GM04503 (cell line): Measurements from ENCODE around the gene HMG20A.

Experiments
- DNase-seq: peaks from one replicate; pipeline ENCODE4 v3.0.0-alpha.2; 2012; ENCODE audit warnings: low read depth

HMG20A gene

GRCh38 chr15:77502379-77503095 is 81.8 kb downstream of the HMG20A start:
- DNase-seq = no peak

- DNase-seq = no peak
Observed at GRCh38 chr15:77503240-77503639, 82.6 kb downstream of the HMG20A start.

DNA sequence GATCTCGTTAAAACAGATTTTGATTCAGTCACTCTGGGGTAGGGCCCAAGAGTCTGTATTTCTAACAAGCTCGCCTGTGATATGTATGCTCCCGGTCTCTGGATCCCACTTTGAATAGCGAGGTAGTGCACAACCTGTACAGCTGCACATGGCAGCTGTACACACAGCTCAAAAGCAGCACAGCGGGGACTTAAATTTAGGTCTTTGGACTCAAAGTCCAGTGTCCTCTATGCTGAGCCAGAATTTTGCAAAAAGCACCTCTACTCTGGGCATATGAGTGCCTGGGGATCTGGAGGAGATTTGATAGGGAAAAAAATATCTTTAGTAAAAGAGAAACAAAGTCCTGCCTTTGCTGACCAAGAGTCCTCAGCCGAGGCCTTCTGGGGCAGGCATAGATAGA is 83.1 kb downstream of the HMG20A start:
- no peak for DNase-seq

DNA sequence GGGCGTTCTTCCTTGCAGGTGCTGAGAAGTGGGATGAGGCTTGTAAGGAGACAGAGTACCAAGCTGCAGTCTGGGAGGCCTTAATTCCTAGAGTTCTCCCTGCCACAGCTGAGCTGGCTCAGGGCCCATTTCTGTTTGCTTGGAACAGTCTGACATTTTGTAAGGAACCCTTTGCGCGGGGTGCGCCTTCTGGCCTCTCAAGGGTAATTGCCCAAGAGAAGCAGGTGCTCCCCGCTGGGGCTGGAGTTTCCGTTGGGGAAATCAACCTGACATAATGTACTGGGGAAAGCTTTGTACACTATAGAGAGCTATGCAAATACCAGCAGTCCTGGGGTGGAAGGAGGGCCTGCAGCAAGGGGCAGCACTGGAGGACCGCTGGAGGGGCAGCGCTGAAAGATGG is 83.6 kb downstream of the HMG20A start:
- DNase-seq = no peak

DNA sequence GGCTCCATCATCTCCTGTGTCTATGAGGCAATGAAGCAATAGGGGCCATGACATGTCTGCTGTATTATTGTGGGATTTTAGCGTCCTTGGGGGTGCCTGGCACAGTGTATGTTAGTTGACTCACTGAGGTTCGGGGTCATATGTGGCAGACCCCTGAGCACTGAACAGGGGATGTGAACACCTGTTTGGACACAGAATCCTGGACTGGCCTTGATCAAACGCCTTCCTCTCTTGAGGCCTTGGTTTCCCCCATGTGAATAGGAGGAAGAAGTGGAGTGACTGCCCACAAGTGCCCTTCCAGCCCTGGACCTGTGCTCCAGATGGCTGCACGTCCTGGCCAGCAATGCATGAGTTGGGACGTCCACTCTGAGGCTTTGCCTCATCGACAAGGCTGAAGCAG is 84.2 kb downstream of the HMG20A start:
- no peak for DNase-seq

DNA sequence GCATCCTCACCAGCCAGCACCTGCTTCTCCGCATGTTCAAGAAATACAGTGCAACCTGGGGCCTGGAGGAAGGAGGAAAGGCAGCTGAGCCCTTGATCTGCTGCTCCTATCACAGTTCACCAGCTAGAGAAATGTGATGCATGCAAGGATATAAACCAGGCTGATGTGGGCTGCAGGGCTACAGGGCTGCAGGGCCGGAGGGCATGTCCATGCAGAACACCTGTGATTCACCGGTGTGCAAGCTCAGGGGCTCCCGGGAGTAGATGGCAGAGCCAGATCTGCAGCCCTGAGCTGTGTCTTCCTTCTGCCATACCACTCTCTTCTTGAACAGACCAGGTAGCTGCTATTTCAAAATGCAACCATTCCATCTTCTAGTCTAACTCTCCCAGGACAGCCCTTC is 84.9 kb downstream of the HMG20A start:
- DNase-seq = no peak

DNA sequence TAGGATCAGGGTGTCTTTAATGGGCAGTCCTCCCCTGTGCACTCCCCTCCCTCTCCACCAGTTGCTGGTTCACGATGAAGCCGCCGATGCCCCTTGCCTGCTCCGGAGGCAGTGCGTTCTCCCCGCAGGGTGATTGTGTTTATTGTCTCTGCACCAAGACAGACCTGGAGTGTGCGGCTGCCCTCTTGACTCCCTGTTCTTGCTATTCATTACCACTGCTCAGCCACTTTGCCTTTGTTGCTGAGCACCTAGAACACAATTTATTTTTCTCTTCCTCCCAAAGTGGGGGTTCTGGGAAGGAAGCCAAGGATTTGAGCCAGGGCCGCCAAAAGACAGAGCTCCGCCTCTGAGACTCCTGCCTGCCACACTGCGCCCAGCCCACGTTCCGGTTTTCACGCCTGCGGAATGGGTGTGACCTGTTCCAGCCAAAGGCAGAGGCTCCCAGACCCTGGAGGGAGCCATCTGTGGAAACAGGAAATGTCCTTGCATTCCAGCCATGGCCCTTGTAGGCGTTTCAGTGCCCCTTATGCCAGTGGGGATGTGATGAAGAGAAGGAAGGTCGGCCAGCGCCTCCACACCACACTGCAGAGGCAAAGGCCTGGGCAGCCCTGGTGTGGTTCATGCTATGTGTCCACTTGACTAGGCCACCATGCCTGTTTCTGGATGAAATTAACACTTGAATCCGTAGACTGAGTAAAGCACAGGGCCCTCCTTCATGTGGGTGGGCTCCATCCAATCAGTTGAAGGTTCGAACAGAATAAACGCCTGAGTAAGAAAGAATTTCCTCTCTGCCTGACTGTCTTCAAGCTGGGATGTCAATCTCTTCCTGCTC is 85.8 kb downstream of the HMG20A start:
- no peak for DNase-seq

DNA sequence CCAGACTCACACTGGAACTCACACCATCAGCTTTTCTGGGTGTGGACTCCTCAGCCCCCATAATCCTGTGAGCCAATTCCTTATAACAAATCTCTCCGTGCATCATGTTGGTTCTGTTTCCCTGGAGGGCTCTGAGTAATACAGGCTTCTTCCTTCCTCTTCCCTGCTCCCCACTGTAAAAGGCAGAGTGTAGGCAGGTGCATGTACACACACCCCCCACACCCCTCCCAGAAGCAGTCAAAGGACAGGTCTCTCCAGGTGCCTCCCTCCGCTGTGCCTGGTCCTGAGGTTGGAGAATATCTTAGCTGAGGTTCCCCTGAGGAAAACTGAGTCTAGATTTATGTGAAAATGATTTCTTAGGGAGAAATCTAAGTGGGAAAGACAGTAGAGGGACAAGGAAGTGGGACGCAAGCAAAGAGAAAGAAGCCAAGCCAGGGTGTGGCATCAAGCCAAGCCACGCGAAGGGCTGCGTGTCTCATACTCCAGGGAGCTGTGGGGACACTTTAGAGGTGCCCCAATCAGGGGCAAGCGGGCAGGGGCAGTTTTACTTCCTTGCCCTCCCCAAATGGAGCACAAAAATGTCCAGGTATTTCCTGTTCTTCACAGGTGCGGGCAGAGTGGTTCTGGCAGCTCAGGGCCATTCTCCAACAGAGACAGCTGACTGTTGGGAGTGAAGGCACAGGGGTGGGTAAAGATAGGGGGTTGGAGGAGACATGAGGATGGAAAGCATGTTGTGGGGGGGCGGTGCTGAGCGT is 86.6 kb downstream of the HMG20A start:
- no peak for DNase-seq

GRCh38 chr15:77507911-77508310 is 87.2 kb downstream of the HMG20A start:
- DNase-seq = no peak

- no peak for DNase-seq
Observed at GRCh38 chr15:77508541-77509243, 88.0 kb downstream of the HMG20A start.

GRCh38 chr15:77510066-77511057 is 89.7 kb downstream of the HMG20A start:
- no peak for DNase-seq

DNA sequence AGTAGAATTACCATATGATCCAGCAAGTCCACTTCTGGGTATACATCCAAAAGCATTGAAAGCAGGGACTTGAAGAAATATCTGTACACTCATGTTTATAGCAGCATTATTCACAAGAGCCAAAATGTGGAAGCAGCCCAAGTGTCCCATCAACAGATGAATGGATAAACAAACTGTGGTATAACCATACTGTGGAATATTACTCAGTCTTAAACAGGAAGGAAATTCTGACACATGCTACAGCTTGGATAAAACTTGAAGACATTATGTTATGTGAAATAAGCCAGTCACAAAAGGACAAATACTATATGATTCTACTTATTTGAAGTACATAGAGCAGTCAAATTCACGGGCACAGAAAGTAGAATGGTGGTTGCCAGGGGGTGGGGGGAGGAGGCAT is 91.2 kb downstream of the HMG20A start:
- no peak for DNase-seq

GRCh38 chr15:77513226-77513625 is 92.5 kb downstream of the HMG20A start:
- DNase-seq = no peak

- DNase-seq = no peak
Observed at GRCh38 chr15:77514641-77515402, 94.1 kb downstream of the HMG20A start.

GRCh38 chr15:77515613-77516012 is 94.9 kb downstream of the HMG20A start:
- no peak for DNase-seq

- no peak for DNase-seq
Observed at GRCh38 chr15:77516076-77516475, 95.4 kb downstream of the HMG20A start.

- no peak for DNase-seq
Observed at GRCh38 chr15:77516786-77517185, 96.1 kb downstream of the HMG20A start.

GRCh38 chr15:77517579-77517978 is 96.9 kb downstream of the HMG20A start:
- no peak for DNase-seq

DNA sequence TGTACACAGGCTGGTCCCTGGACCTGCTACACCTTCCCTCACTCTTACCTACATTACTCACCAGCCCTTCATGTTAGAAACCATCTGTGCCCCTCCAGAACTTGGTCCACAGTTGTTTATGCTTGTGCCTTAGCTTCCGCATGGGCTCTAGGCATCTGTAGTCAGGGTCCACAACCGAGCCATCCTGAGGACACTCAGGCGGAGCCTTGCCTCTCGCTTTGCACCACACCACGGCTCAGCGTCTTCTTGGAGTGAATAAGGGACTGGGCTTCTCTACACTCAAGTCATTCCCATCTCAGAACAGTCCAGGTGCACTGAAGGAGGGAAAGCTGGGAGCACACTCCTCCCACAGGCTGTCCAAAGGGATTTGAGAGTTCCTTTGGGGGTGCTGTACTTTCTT is 97.8 kb downstream of the HMG20A start:
- DNase-seq = no peak

DNA sequence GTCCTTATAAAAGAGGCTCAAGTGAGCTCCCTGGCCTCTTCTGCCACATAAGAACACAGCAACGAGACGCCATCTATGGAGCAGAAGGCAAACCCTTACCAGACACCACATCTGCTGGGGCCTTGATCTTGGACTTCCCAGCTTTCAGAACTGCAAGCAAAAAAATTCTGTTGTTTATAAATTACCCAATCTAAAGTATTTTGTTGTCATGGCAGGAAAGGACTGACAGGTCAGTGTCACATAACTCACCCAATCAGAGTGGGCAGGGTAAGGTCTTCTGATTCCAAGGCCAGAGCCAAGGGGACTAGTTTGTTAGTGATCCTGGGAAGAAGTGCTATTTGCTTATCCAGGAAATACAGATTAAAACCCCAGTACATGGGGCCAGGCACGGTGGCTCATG is 98.9 kb downstream of the HMG20A start:
- no peak for DNase-seq
